ENCODE results near the gene NRG2.
A peak's percentile ranks its signal among the peaks of the same experiment; 100 is the strongest.

The NRG2 gene

GRCh38 chr5:139942243-139942642 is 100.9 kb downstream of the NRG2 start:
- DNase-seq (ENCODE audit: low spot score): no peak

- no peak for DNase-seq (ENCODE audit: low spot score)
These were observed 112.7 kb downstream of the NRG2 start for GRCh38 chr5:139930406-139930805.

GRCh38 chr5:139926797-139927503 is 116.1 kb downstream of the NRG2 start:
- no peak for DNase-seq (ENCODE audit: low spot score)

- DNase-seq (ENCODE audit: low spot score): no peak
These were observed 117.2 kb downstream of the NRG2 start for GRCh38 chr5:139925650-139926640.

GRCh38 chr5:139925216-139925562 is 117.9 kb downstream of the NRG2 start:
- DNase-seq (ENCODE audit: low spot score): no peak

GRCh38 chr5:139924294-139925215 is 118.5 kb downstream of the NRG2 start:
- DNase-seq (ENCODE audit: low spot score): no peak

GRCh38 chr5:139919308-139919707 is 123.8 kb downstream of the NRG2 start:
- no peak for DNase-seq (ENCODE audit: low spot score)

- no peak for DNase-seq (ENCODE audit: low spot score)
These were observed 127.3 kb downstream of the NRG2 start for GRCh38 chr5:139915834-139916233.

- DNase-seq (ENCODE audit: low spot score): no peak
These were observed 127.8 kb downstream of the NRG2 start for GRCh38 chr5:139915266-139915665.

- DNase-seq (ENCODE audit: low spot score): no peak
These were observed 128.8 kb downstream of the NRG2 start for GRCh38 chr5:139914218-139914807.

- no peak for DNase-seq (ENCODE audit: low spot score)
These were observed 130.3 kb downstream of the NRG2 start for GRCh38 chr5:139912804-139913203.

GRCh38 chr5:139912158-139912557 is 130.9 kb downstream of the NRG2 start:
- DNase-seq (ENCODE audit: low spot score): no peak

GRCh38 chr5:139911425-139912120 is 131.5 kb downstream of the NRG2 start:
- DNase-seq (ENCODE audit: low spot score): no peak

- DNase-seq (ENCODE audit: low spot score): no peak
These were observed 132.2 kb downstream of the NRG2 start for GRCh38 chr5:139910901-139911300.

- DNase-seq (ENCODE audit: low spot score): no peak
These were observed 133.1 kb downstream of the NRG2 start for GRCh38 chr5:139910036-139910435.

GRCh38 chr5:139908749-139909148 is 134.3 kb downstream of the NRG2 start:
- no peak for DNase-seq (ENCODE audit: low spot score)

GRCh38 chr5:139906661-139907060 is 136.4 kb downstream of the NRG2 start:
- no peak for DNase-seq (ENCODE audit: low spot score)

GRCh38 chr5:139904816-139905661 is 138.1 kb downstream of the NRG2 start:
- DNase-seq (ENCODE audit: low spot score): no peak

GRCh38 chr5:139904566-139904815 is 138.6 kb downstream of the NRG2 start:
- no peak for DNase-seq (ENCODE audit: low spot score)

- peak; percentile 60 for DNase-seq (ENCODE audit: low spot score)
These were observed 139.1 kb downstream of the NRG2 start for GRCh38 chr5:139903795-139904565.
